COR-L47 (cell line): ENCODE data around the gene MAPT.

Experiments
- DNase-seq: peaks from one replicate; lab custom pipeline; 2025; lab: John Stamatoyannopoulos, UW

MAPT gene

DNA sequence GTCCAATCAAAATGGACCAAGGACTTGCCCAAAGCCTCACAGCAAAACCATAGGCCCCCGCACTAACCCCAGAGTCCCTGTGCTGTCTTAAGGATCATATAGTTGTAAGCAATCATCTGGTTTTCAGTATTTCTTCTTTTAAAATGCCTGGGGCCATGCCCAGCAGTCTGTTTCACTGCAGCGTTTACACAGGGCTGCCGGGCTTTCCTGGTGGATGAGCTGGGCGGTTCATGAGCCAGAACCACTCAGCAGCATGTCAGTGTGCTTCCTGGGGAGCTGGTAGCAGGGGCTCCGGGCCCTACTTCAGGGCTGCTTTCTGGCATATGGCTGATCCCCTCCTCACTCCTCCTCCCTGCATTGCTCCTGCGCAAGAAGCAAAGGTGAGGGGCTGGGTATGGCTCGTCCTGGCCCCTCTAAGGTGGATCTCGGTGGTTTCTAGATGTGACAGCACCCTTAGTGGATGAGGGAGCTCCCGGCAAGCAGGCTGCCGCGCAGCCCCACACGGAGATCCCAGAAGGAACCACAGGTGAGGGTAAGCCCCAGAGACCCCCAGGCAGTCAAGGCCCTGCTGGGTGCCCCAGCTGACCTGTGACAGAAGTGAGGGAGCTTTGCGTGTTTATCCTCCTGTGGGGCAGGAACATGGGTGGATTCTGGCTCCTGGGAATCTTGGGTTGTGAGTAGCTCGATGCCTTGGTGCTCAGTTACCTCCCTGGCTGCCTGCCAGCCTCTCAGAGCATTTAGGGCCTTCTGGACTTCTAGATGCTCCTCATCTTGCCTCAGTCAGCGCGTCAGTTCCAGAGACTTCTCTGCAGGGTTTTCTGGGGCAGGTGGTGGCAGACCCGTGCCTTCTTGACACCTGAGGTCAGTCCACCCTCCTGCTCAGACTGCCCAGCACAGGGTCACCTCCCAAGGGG, 79.8 kb downstream of the MAPT start:
- no peak for DNase-seq

DNA sequence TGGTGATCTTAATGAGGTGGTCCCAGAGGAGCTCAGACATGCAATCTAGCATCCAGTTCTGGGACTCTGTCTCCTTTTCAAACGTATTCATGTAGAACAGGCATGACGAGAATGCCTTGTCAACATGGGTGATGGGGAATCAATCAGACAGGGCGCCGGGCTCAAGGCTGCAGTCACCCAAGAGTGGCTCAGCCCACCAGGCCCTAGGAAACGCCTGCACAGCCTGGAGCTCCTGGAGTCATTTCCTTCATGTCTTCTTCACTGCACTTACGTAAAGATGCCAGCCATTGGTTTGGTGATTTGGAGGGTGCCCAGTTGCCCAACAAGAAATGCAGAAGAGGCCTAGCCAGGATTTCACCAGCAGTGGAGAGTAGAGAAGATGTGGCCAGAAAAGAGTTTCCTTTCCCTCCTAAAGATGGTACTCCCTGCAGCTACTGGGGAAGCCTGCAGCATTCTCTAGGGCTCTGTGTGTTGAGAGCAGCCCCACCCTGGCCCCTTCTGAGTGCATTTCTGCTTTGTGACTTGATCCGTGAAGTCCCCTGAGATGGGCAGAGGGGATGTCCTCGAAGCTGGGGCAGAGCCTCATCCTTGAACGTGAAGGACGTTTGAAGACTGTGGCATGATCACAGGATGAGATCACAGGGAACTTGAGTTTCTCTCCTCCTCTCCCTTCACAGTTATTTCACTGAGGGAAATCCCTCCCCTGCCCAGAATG, 80.7 kb downstream of the MAPT start:
- no peak for DNase-seq

DNA sequence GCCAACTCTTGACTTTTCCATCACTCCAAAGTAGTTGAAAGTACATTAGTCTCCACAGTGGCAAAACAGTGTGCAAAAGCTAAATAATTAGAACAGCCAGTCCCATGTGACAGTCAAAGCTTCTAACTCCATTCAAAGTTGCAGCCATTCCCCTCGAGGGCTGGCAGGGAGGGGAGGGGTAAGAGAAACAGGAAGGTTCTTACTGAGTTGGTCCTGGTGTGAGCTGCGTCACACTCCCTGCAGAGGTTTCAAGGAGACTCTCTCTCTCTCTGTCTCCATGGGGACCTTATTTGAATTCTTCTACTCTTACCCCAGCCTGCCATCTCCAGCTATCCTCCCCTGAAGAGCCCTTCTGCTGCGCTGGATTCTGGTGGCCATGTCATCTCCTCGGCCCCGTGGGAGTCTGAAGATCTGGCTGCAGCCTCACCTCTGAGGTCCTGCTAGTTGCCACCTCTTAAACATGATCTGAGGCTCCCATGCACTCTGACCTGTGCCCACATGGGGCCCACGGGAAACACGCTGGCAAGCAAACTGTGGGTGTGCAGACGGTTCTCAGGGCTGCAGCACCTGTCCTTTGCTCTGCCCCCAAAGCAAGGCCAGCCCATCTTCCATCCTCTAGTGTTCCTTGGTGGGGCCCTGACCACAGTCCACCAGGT, 81.4 kb downstream of the MAPT start:
- no peak for DNase-seq

DNA sequence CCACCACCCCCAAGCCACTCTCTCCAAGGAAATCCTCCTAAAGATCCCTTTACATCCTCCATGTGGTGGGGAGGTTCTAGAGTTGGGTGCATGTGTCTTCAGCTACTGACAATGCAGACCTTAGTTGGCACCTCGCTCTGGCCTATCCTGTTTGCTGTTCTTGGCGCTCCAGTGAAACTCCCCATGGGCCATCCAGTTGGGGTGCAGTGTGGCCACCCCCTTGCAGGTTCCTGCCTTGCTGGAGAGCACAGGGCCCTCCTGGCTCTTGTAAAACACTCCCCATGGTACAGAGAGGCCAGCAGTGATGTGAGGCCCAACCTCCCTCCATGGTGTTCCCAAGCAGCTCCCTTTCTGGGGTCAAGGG, 82.0 kb downstream of the MAPT start:
- DNase-seq: no peak

DNA sequence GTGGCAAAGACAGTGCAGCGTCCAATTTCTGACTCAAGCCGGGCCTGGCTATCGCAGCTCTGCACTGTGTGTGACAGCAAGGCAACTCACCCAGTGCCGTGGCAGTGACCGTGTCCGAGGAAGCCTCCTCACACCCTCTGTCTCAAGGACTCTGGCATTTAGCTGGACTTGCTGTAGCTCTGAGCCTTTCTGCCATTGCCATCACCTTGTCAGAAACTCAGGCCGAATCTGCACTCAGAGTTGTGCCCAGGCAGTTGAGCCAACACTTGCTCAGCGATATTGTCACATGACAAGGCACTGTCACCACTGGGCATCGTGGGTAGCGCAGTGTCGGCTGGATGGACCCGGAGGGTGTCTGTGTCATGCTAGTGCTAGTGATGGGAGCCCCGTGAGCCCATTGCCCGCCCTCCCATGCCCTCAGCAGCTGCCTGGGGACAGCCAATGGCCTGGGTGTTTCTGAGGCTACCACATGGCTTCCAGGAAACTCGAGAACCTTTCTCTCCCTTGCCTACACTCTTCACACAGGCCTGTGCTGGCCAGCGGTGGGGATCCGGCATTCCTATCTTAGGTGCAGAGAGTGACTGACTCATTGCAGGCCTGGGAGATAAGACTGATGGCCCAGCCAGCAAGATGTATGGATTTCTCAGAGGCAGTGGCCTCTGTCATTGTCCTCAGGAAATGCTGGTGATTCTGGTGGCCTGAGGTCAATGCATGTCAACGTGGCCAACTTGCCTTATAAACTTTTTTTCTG, 82.6 kb downstream of the MAPT start:
- no peak for DNase-seq

DNA sequence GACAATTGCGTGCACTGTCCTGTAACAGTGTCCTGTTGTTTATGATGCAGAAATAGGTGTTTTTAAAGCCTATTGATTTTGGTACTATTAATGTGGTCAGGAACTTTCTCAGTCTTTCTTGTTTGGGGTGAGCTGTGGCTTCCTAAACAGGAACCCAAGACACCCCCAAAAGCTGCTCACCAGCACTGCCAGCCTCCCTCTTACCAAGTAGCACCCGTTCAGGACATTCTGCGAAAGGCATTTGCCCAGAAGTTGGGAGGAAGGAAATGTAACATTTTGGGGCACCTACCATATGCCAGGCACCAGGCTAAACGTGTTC, 83.1 kb downstream of the MAPT start:
- DNase-seq: no peak

DNA sequence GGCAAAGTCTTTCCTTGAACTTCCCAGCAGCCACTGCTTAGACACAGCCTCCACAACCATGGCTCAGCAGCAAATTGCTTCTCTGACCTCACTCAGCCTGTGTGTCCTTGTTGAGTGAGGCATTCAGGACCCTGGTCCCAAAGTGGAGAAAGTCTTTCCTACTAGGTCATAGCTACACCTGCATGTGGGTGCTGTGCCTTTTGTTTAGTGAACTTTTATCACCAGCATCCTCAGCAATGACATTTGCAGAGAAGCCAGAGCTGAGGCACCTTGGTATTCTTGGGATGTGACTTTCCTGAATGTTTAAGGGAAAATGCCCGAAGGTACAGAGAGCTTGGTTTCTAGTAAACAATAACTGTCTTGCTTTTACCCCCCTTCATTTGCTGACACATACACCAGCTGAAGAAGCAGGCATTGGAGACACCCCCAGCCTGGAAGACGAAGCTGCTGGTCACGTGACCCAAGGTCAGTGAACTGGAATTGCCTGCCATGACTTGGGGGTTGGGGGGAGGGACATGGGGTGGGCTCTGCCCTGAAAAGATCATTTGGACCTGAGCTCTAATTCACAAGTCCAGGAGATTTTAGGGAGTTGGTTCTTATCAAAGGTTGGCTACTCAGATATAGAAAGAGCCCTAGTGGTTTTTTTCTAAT, 83.7 kb downstream of the MAPT start:
- no peak for DNase-seq

DNA sequence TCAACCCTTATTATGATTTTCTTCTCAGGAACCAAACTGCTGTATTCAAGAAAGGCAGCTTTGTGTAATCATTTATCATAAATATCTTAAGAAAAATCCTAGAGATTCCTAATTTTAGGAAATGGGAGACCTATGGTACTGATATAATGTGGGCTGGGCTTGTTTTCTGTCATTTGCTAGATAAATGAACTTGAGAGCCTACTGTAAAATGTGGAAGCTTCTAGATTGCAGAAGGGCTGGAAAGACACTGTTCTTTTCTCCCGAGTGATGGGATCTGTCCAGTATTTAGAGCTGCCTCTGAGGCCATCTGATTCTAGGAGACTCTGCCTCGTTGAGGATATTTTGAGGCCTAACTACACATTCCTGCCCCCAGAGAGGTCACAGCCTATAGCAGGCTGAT, 84.8 kb downstream of the MAPT start:
- DNase-seq: no peak

DNA sequence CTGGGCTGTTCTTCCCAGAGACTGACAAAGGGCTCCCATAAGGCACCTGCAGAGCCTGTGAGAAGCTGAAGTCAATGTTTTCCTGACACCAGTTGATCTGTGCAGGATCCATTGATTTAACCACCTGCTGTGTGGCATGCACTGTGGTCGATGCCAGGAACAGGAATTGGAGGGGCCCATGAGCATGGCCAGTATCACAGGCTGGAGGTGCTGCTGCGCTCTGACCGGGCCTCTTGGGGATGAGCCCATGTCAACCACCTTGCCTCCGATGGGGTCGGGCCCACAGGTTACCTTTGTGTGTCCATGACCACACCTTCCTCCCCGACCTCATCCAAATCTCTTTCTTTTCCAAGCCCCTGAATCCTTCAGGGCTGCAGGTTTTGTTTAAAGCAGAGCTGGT, 86.5 kb downstream of the MAPT start:
- DNase-seq: no peak

DNA sequence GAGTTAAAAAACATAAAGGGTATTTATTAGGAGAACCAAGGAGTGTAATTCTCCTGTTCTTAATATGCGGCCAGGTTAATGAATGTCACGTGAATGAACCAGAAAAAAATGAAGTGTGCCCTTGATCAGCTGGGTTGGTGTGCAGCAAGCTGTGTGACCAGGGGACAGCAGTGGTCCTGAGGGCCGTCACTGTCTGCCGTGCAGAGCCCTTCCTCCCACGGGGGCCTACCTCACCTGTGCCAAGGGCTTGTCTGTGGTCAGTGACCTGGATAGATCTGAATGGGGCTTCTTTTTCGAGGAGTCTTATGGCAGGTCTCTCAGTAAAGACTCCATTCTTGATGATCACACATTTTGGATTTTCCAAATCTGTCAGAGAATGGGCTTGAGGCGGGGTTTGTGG, 87.0 kb downstream of the MAPT start:
- DNase-seq: no peak

DNA sequence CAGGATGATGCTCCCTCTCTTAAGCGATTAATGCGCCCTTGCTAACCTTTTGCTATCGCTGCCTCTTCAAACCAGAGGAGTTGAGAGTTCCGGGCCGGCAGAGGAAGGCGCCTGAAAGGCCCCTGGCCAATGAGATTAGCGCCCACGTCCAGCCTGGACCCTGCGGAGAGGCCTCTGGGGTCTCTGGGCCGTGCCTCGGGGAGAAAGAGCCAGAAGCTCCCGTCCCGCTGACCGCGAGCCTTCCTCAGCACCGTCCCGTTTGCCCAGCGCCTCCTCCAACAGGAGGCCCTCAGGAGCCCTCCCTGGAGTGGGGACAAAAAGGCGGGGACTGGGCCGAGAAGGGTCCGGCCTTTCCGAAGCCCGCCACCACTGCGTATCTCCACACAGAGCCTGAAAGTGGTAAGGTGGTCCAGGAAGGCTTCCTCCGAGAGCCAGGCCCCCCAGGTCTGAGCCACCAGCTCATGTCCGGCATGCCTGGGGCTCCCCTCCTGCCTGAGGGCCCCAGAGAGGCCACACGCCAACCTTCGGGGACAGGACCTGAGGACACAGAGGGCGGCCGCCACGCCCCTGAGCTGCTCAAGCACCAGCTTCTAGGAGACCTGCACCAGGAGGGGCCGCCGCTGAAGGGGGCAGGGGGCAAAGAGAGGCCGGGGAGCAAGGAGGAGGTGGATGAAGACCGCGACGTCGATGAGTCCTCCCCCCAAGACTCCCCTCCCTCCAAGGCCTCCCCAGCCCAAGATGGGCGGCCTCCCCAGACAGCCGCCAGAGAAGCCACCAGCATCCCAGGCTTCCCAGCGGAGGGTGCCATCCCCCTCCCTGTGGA, 88.6 kb downstream of the MAPT start:
- DNase-seq: no peak

DNA sequence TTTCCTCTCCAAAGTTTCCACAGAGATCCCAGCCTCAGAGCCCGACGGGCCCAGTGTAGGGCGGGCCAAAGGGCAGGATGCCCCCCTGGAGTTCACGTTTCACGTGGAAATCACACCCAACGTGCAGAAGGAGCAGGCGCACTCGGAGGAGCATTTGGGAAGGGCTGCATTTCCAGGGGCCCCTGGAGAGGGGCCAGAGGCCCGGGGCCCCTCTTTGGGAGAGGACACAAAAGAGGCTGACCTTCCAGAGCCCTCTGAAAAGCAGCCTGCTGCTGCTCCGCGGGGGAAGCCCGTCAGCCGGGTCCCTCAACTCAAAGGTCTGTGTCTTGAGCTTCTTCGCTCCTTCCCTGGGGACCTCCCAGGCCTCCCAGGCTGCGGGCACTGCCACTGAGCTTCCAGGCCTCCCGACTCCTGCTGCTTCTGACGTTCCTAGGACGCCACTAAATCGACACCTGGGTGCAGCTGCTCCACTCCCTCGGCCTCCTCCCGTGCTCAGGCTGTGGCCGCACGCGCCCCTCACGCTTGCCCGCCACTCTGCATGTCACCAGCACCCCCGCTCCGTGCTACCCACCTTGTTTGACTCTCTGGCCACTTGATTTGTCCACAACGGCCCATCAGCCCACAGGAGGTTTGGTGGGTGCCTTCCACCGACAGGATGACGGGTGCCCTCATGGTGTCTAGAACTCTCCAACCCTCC, 89.4 kb downstream of the MAPT start:
- no peak for DNase-seq

DNA sequence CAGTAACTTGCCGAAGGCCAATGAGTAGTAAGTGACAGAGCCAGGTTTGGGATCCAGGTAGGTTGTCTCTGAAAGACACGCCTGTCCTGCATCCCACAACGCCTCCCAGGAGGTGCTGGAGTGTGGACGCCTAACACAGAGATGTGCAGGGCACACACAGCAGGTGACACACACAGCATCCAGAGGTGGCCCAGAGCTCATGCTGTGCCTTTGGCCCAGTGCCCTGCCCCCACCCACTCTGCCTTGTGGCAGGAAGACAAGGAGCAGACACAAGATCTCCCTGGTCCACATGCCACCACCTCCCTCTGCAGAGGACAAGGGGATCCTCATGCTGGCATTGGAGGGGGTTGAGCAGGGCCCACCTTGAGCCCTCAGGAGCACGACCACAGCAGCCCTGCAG, 90.0 kb downstream of the MAPT start:
- DNase-seq: no peak

DNA sequence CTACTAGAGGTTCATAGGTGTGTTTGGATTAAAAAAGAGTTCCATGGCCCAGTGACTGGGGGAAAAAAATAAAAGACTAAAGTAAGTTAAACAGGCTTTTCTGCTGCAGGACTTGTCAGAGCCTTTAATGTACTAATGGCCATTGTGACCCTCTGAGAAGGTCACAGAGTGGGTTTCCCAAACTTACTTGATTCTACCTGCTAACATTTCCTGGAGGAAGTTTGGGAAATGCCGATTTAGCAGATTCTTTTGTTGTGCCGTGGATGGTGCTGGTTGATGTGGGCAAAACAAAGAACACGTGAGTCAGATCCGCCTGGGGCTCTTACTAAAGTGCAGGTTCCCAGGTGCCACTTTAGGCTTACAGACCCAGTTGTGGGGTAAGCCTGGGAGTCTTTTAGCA, 91.1 kb downstream of the MAPT start:
- no peak for DNase-seq

DNA sequence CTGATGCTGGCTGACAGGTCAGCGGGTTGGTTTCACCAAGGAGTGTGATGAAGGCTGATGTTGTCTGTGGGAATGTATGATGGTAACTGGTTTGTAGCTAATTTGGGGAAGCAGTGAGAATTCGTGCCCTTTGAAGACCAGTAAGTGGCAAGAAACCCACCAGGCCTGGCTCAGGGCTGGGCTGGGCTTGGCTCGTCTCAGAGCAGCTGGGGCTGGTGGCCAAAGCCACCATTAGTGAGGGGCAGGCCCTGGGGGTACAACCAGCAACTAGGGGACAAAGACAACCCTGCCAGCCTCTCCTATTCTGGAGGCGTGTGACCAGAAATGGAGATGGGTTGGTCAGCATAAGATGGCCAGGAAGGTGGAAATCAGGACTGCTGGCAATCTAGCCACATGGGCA, 91.7 kb downstream of the MAPT start:
- DNase-seq: no peak

DNA sequence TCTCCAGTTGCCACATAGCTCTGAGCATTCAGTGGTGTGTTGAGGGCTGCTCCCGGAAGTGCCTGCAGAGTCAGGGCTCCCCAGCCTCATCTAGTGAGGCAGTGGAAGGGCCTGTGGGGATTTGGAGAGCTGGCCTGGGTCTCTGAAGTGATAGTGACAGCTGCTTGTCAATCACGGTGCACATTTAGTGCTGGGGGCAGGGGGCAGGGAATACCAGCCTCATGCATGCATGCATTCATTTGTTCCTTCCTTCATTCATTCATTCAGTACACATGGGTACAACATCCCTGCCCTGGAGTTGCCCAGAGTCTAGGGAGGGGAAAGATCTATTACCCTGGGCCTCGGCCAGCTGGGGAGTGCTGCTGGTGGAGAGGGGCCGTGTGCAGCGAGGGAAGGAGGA, 93.4 kb downstream of the MAPT start:
- no peak for DNase-seq

DNA sequence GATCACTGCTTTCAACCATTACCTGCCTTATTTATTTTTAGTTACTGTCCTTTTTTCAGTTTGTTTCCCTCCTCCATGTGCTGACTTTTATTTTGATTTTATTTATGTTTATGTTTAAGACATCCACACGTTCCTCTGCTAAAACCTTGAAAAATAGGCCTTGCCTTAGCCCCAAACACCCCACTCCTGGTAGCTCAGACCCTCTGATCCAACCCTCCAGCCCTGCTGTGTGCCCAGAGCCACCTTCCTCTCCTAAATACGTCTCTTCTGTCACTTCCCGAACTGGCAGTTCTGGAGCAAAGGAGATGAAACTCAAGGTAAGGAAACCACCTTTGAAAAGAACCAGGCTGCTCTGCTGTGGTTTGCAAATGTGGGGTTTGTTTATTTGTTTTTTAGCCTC, 95.4 kb downstream of the MAPT start:
- DNase-seq: no peak

DNA sequence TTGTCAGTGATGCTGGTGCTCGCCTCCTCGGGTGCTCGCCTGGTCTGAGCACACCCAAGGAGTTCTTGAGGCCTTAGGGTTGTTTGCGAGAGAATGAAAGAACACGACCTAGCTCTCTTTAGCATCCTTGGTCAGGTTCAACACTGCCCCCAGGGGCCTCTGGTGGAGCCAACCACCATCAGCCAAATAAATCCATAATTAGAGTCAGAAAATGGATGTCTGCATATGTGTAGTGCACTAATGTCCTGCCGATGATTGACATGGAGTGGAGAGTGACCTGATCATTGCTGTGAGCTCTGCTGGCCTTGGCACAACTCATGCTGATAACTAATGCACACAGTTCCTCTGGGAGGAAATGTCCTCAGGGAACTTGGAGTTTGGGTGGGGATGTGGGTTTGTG, 96.5 kb downstream of the MAPT start:
- DNase-seq: no peak

DNA sequence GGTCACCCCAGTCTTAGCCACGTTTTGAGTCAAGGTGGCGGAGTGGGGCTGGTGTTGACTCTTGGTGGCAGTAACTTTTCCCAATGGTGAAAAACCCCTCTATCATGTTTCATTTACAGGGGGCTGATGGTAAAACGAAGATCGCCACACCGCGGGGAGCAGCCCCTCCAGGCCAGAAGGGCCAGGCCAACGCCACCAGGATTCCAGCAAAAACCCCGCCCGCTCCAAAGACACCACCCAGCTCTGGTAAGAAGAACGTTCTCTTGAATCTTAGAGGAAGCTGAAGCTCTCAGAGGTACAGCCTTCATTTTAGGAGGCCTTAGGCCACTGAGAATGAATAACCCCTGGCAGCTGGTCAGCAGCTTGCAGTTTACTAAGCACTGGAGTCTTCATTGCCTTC, 97.0 kb downstream of the MAPT start:
- no peak for DNase-seq

DNA sequence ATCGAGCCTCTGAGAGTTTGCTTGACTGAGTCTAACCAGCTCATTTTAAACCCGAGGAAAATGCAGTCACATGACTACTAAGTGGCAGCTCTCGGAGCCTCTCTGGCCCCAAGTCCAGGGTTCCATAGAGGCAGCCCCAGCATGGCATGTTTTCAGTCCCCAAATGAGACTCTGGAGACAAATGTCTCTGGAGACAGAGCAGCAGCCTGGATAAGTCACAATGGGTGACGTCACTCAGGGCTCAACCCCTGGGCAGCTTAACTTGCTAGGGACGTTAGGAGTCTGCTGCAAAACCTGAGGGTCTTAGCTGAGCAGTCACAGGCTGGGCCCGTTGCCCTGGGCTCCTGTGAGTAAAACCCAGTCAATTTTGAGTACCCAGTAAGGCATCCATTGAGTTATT, 97.8 kb downstream of the MAPT start:
- no peak for DNase-seq

DNA sequence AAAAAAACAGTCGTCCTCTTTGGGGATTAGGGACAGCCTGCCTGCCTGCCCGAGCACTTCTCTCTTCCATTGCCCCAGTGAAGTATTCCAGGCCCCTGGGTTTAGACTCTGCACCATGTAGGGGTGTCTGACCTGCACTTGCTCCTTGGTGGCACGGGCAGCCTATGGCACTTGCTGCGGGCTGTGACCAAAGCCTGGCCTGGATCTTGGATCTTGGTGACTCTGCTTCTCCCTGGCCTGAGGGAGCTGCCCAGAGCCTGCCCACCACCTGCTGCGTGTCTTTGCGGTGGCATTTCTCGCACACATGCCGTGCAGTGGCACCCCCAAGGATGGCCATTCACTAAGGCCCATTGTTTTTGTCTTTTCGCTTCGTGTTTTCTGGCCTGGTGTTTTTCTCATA, 98.5 kb downstream of the MAPT start:
- DNase-seq: no peak
